ENCODE results near the gene CERK. TPM values are rescaled to one million over a fixed set of nuclear protein-coding genes. Genes with fewer than 3 reads are reported as not detected.
"Not testable (repeated sequence)": the region's sequence is repeated elsewhere in the genome, so short reads cannot be mapped to it uniquely, and the experiment has no call there.

The CERK gene
- total RNA-seq (ENCODE audit: low replicate concordance), result 43.3 and 67.5 TPM in 2 replicates
- long read RNA-seq, partial matches to known transcripts, result 5 of 16 reads
- long read RNA-seq, other reads (novel, unspliced or antisense), result 11 of 16 reads

DNA sequence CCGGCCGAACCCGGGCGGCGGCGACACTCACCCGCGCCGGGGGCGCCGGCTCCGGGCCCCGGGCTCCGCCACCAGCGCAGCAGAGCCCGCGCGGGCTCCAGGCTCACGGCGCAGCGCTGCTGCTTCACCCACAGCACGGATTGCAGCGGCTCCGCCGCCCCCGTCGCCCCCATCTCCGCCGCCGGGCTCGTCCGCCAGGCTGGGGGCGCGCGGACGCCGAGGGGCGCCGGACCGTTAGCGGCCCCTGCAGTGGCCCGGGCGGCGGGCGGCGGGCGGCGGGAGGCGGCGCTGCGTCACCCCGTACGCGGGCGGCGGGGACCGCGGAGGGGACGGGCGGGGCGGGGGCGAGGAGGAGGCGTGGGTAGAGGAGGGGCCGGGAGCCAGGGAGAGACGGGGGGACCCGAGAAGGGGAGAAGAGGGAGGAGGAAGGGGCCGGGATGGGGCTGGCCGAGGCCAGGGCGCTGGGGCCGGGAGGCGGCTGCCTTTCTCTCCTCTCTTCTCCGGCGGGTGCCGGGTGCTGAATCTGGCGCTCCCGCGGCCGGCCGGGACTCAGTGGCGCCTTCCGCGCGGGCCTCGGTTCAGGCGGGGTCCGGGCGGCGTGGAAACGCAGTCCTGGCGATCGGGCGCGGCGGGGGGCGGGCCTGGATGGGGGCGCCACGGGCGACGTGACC is at the start of gene CERK:
CERK (minus strand) TSS at position 277 of the 671 bp plus-strand sequence; CDS start at position 173, 104 bp downstream.
- Mint-ChIP-seq H3K36me3 (no peaks in the 10 kb centered on the region), H3K4me1 (ENCODE audit: unreplicated experiment) (peaks cover 36% of the 10 kb centered on the region), H3K4me3 (peak within 1 kb of the TSS; percentile 97), H3K9me3 (no peaks in the 10 kb centered on the region), H3K27ac (peak within 1 kb of the TSS; percentile 84), H3K27me3 (no peaks in the 10 kb centered on the region)
- TF ChIP-seq CTCF (conservative IDR thresholded peaks at IDR 0.05), result no peak
- DNase-seq (ENCODE audit: extremely low spot score, unreplicated experiment), result no peak

DNA sequence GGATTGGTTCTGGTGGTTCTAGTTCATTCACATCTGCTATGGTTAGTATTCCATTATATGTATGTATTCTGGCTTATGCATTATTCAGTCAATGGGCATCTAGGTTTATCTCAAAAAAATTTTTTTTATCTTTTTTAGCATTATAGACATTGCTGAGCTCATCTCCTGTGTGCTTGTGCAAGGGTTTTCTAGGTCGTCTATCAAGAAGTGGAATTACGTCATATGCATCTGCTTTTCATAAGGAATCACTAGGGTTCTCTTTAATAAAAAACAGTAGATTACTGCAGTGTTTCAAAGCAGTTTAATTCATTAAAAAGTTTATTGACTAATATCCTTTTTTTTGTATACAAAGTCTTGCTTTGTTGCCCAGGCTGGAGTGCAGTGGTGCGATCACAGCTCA is 45.7 kb upstream of the CERK start:
- Mint-ChIP-seq H3K4me1 (ENCODE audit: unreplicated experiment) (no peaks in the 10 kb centered on the region), H3K9me3 (no peaks in the 10 kb centered on the region), H3K27me3 (no peaks in the 10 kb centered on the region), H3K27ac (no peak overlapping the region), H3K36me3 (peaks cover 4% of the 10 kb centered on the region), H3K4me3 (no peak overlapping the region)
- TF ChIP-seq CTCF (conservative IDR thresholded peaks at IDR 0.05), result no peak
- DNase-seq (ENCODE audit: extremely low spot score, unreplicated experiment), result no peak

GRCh38 chr22:46782200-46782599 is 44.1 kb upstream of the CERK start:
- H3K27ac Mint-ChIP-seq; H3K4me1 Mint-ChIP-seq (ENCODE audit: unreplicated experiment); H3K9me3 Mint-ChIP-seq: not testable (repeated sequence)

DNA sequence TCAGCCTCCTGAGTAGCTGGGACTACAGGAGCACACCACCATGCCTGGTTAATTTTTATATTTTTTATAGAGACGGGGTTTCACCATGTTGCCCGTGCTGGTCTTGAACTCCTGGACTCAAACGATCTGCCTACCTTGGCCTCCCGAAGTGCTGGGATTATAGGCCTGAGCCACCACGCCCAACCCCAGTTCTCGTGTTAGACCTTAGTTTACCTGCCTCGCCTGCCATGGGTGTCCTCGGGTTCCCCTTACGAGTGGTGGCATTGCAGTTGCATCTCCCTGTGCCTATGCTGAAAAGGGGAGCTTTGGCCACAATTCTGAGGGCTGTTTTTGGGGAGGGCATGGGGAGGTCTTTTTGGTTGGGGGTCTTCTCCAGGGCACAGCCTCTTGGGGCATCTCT is 43.2 kb upstream of the CERK start:
- H3K27ac Mint-ChIP-seq, result no peak overlapping the region
- H3K9me3 Mint-ChIP-seq, result no peaks in the 10 kb centered on the region
- H3K4me3 Mint-ChIP-seq, result no peak overlapping the region
- H3K27me3 Mint-ChIP-seq, result no peaks in the 10 kb centered on the region
- TF ChIP-seq CTCF (conservative IDR thresholded peaks at IDR 0.05), result no peak
- peaks cover 17% of the 10 kb centered on the region for H3K4me1 Mint-ChIP-seq (ENCODE audit: unreplicated experiment)
- peaks cover 4% of the 10 kb centered on the region for H3K36me3 Mint-ChIP-seq
- no peak for DNase-seq (ENCODE audit: extremely low spot score, unreplicated experiment)

More at GRCh38 chr22:46782200-46782599, 44.1 kb upstream of the CERK start:
- not testable (repeated sequence) for DNase-seq (ENCODE audit: extremely low spot score, unreplicated experiment); H3K27me3 Mint-ChIP-seq; H3K4me3 Mint-ChIP-seq; H3K36me3 Mint-ChIP-seq

DNA sequence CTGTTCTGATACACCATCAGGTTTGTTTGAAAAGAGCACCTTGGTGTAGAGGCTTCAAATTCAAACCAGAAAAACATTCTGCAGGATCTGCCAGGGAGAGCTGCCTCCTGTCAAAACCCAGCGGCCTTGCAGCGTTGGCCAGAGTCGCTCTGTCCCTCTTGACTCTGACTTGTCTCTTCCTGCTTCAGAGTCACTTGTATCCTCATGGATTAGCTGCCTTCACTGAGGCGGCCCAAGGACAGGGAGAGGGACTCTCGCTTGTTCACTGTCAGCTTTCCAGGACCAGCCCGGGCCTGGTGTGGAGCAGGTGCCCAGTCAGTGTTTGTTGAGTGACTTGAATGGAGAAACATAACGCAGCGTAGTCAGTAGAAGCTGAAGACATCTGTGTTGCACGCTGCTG is 42.4 kb upstream of the CERK start:
- no peak overlapping the region for H3K27ac Mint-ChIP-seq
- no peaks in the 10 kb centered on the region for H3K9me3 Mint-ChIP-seq
- no peak overlapping the region for H3K4me3 Mint-ChIP-seq
- no peak for TF ChIP-seq CTCF (conservative IDR thresholded peaks at IDR 0.05)
- peaks cover 4% of the 10 kb centered on the region for H3K36me3 Mint-ChIP-seq
- H3K4me1 Mint-ChIP-seq (ENCODE audit: unreplicated experiment), result peaks cover 26% of the 10 kb centered on the region
- no peak for DNase-seq (ENCODE audit: extremely low spot score, unreplicated experiment)
- no peaks in the 10 kb centered on the region for H3K27me3 Mint-ChIP-seq

DNA sequence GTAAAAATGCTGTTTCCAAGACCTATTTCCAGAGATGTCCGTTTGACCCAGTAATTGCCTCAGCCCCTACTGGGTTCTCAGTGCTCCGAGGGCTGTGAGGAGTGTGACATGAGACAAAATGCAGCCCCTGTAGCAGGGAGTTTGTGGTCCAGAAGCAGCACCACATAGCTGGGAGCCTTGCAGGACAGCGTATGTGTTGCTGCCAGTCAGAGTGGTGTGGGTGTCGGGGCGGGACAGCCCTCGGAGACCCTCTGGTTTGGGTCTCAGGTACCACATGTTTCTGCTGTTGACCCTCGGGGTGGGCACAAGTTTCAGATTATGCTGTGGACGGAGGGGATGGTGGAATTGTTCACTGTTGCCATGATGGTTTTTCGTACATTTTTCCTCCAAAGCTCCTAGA is 41.6 kb upstream of the CERK start:
- Mint-ChIP-seq H3K27ac (no peak overlapping the region), H3K9me3 (no peaks in the 10 kb centered on the region), H3K4me1 (ENCODE audit: unreplicated experiment) (peaks cover 34% of the 10 kb centered on the region), H3K27me3 (no peaks in the 10 kb centered on the region), H3K36me3 (peaks cover 4% of the 10 kb centered on the region), H3K4me3 (no peak overlapping the region)
- no peak for TF ChIP-seq CTCF (conservative IDR thresholded peaks at IDR 0.05)
- no peak for DNase-seq (ENCODE audit: extremely low spot score, unreplicated experiment)
